Osteocyte (in vitro differentiated cells): ENCODE measurements around the gene GNAL. TPM values are rescaled to one million over a fixed set of nuclear protein-coding genes. Genes with fewer than 3 reads are reported as not detected.

ENCODE experiments used
- DNase-seq: peaks from one replicate; pipeline ENCODE4 v3.0.0; 2021; ENCODE audit warnings: mixed read lengths; ENCODE audit not compliant: unreplicated experiment; ENCODE audit errors: extremely low spot score
- H3K27ac Mint-ChIP-seq: one replicate; pipeline ENCODE4 v1.8.0; 2021; ENCODE audit warnings: mild to moderate bottlenecking, mixed read lengths; ENCODE audit not compliant: unreplicated experiment
- H3K27me3 Mint-ChIP-seq: one replicate; pipeline ENCODE4 v1.8.0; 2021; ENCODE audit warnings: mixed read lengths; ENCODE audit not compliant: unreplicated experiment
- H3K36me3 Mint-ChIP-seq: one replicate; pipeline ENCODE4 v1.8.0; 2021; ENCODE audit warnings: mixed read lengths; ENCODE audit not compliant: unreplicated experiment
- H3K4me1 Mint-ChIP-seq: one replicate; pipeline ENCODE4 v1.8.0; 2021; ENCODE audit warnings: mixed read lengths; ENCODE audit not compliant: unreplicated experiment
- H3K4me3 Mint-ChIP-seq: one replicate; pipeline ENCODE4 v1.8.0; 2021; ENCODE audit warnings: mild to moderate bottlenecking, moderate library complexity, mixed read lengths; ENCODE audit not compliant: unreplicated experiment
- H3K9me3 Mint-ChIP-seq: one replicate; pipeline ENCODE4 v1.8.0; 2021; ENCODE audit warnings: mixed read lengths; ENCODE audit not compliant: unreplicated experiment
- CTCF ChIP-seq: fragments of 200-600 bp; sonication (generic); IDR thresholded peaks from 2 replicates; pipeline ENCODE4 v1.5.0; 2021; ENCODE audit warnings: antibody characterized with exemption, mild to moderate bottlenecking, moderate library complexity
- microRNA-seq: library from miRNA; unstranded; fragments of <30 nt; microRNA quantifications from one replicate; pipeline ENCODE4 v1.1.0, GENCODE V29; 2020; ENCODE audit not compliant: unreplicated experiment
- total RNA-seq: library from RNA; stranded (reverse); gene quantifications from 2 replicates; pipeline ENCODE4 v1.2.1, GENCODE V29; 2021

GNAL gene
- total RNA-seq, 1 donor from 2014 or later = 1.2 TPM

GRCh38 chr18:11925800-11926481 lies 236.9 kb downstream of the GNAL start:
- no peak overlapping the region for H3K4me3 Mint-ChIP-seq

GRCh38 chr18:11927497-11927896 lies 238.4 kb downstream of the GNAL start:
- Mint-ChIP-seq H3K4me3 (no peak overlapping the region), H3K4me1 (no peaks in the 10 kb centered on the region), H3K27ac (no peak overlapping the region), H3K36me3 (no peaks in the 10 kb centered on the region), H3K9me3 (no peaks in the 10 kb centered on the region), H3K27me3 (no peaks in the 10 kb centered on the region)
- TF ChIP-seq CTCF = no peak
- no peak for DNase-seq

More at GRCh38 chr18:11925800-11926481, 236.9 kb downstream of the GNAL start:
- H3K4me1 Mint-ChIP-seq = no peaks in the 10 kb centered on the region
- H3K27ac Mint-ChIP-seq = no peak overlapping the region
- H3K9me3 Mint-ChIP-seq = no peaks in the 10 kb centered on the region
- H3K27me3 Mint-ChIP-seq = no peaks in the 10 kb centered on the region
- DNase-seq = no peak
- H3K36me3 Mint-ChIP-seq = no peaks in the 10 kb centered on the region
- no peak for TF ChIP-seq CTCF

- H3K4me1 Mint-ChIP-seq = no peaks in the 10 kb centered on the region
- no peaks in the 10 kb centered on the region for H3K27me3 Mint-ChIP-seq
- no peaks in the 10 kb centered on the region for H3K9me3 Mint-ChIP-seq
- H3K36me3 Mint-ChIP-seq = no peaks in the 10 kb centered on the region
- no peak for DNase-seq
- no peak overlapping the region for H3K4me3 Mint-ChIP-seq
- TF ChIP-seq CTCF = no peak
- H3K27ac Mint-ChIP-seq = no peak overlapping the region
These were observed 243.3 kb downstream of the GNAL start for GRCh38 chr18:11932393-11932792.

Small RNA genes lying within 50 kb of the gene (microRNA-seq; reads per million reads assigned to microRNA genes)
- gene MIR7153 = not detected

Other genes with a start within 250 kb of the GNAL start
- not detected in 2 replicates for gene SLC35G4, start 79.7 kb upstream of the GNAL start, total RNA-seq
- gene CHMP1B, start 162.1 kb downstream of the GNAL start, total RNA-seq = 45.6 and 50.3 TPM in 2 replicates
- 49.4 and 58.6 TPM in 2 replicates for gene MPPE1, start 219.1 kb downstream of the GNAL start, total RNA-seq